Measurements from ENCODE around the gene POLE3. TPM values are rescaled to one million over a fixed set of nuclear protein-coding genes. Genes with fewer than 3 reads are reported as not detected.
"Not testable (repeated sequence)": the region's sequence is repeated elsewhere in the genome, so short reads cannot be mapped to it uniquely, and the experiment has no call there.

Gene POLE3
- total and polyA plus RNA-seq, 9 of the 15 experiments (the other 6 are each of a cell fraction or from before 2014, with no cell fraction given), result 52.6 to 179 (median 110) TPM

DNA sequence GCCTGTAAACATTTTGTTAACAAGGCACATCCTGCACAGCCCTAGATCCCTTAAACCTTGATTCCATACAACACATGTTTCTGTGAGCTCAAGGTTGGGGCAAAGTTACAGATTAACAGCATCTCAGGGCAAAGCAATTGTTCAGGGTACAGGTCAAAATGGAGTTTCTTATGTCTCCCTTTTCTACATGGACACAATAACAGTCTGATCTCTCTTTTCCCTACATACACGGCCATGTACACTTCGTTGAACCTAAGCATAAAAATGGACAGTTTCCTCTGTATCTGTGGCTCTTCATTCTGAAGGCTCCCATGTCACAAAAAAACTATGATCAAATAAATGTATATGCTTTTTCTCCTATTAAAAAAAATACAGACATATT, 30.7 kb downstream of the POLE3 start:
- H3K79me2 ChIP-seq (ENCODE audit: control insufficient read depth, insufficient read depth, low read length); CTCF ChIA-PET (ENCODE audit: low intra/inter-chr PET ratio); BruUV-seq (replicated peaks); intact Hi-C loops (cut with micrococcal nuclease); H3K9me1 ChIP-seq (ENCODE audit: control insufficient read depth, insufficient read depth, low read length); in situ Hi-C loops (cut with MboI); FAIRE-seq; H4K20me1 ChIP-seq (replicated peaks; ENCODE audit: control insufficient read depth, insufficient read depth, low read length); DNase-seq (ENCODE audit: extremely low read depth in 1 of 4, low spot score in 3 of 4); H3K27me3 ChIP-seq (ENCODE audit: control insufficient read depth in 2 of 2, insufficient read depth in 2 of 2, low read length in 2 of 2); ATAC-seq; H3K4me2 ChIP-seq (ENCODE audit: insufficient read depth, low read length); H3K9ac ChIP-seq (ENCODE audit: insufficient read depth in 1 of 2, low read depth in 2 of 2, low read length in 2 of 2); H3K36me3 ChIP-seq (ENCODE audit: control insufficient read depth, insufficient read depth, low read length); H3K4me3 ChIP-seq; H3K9me3 ChIP-seq (replicated peaks; ENCODE audit: control insufficient read depth, insufficient read depth, low read depth, low read length): not testable (repeated sequence)
- peak overlapping the region; percentile 74; the same call in 1 of the 2 replicates for H2AFZ ChIP-seq (ENCODE audit: low read depth, low read length)
- H3K4me1 ChIP-seq (replicated peaks in 1 of 2; ENCODE audit: control insufficient read depth in 2 of 2, insufficient read depth in 2 of 2, low read length in 2 of 2), result peaks cover 19 to 27% of the 10 kb centered on the region in 2 experiments; a peak in 4 of 5 replicates
- WGBS (ENCODE audit: insufficient coverage, low coverage, missing lambda C conversion rate), result 21% methylated on average over 2 of the region's 2 CpGs
- peak overlapping the region; percentile 13; the same call in 1 of the 3 replicates for H3K27ac ChIP-seq (ENCODE audit: extremely low read depth, low read depth, low read length)
- POLR2A ChIA-PET, result interaction anchor here (0.7 kb wide), 1 partner anchor 10 kb away, joined by 3 read pairs; no protein-coding TSS in a partner anchor
- TF ChIP-seq ZNF766 (CRISPR knock-in tag; conservative IDR thresholded peaks at IDR 0.05), result peak; percentile 60; the same call in 1 of the 2 replicates
- TF ChIP-seq ZNF584 (CRISPR knock-in tag; IDR thresholded peaks at IDR 0.05; ENCODE audit: low read depth), result peak; percentile 62; the same call in 1 of the 2 replicates
- TF ChIP-seq PTRF (tag; IDR thresholded peaks at IDR 0.05), result peak; percentile 83
- 0 out of 2 replicates have a peak, but pooled peaks have one; percentile 45 for TF ChIP-seq ZNF197 (CRISPR knock-in tag; IDR thresholded peaks at IDR 0.05; ENCODE audit: low read depth)
- TF ChIP-seq, protein P1, sequence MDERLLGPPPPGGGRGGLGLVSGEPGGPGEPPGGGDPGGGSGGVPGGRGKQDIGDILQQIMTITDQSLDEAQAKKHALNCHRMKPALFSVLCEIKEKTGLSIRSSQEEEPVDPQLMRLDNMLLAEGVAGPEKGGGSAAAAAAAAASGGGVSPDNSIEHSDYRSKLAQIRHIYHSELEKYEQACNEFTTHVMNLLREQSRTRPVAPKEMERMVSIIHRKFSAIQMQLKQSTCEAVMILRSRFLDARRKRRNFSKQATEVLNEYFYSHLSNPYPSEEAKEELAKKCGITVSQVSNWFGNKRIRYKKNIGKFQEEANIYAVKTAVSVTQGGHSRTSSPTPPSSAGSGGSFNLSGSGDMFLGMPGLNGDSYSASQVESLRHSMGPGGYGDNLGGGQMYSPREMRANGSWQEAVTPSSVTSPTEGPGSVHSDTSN (CRISPR knock-in tag; IDR thresholded peaks at IDR 0.05; ENCODE audit: low read depth), result not testable (repeated sequence)
- TF ChIP-seq, protein P1 (tag; conservative IDR thresholded peaks at IDR 0.05; ENCODE audit: low read depth), result 0 out of 2 replicates have a peak, but pooled peaks have one; percentile 39
- TF ChIP-seq PTTG1 (tag; IDR thresholded peaks at IDR 0.05; ENCODE audit: low read depth), result peak; percentile 91
- peak; percentile 48; the same call in 1 of the 2 replicates for TF ChIP-seq ZNF239 (CRISPR knock-in tag; IDR thresholded peaks at IDR 0.05)
- TF ChIP-seq, protein P2, sequence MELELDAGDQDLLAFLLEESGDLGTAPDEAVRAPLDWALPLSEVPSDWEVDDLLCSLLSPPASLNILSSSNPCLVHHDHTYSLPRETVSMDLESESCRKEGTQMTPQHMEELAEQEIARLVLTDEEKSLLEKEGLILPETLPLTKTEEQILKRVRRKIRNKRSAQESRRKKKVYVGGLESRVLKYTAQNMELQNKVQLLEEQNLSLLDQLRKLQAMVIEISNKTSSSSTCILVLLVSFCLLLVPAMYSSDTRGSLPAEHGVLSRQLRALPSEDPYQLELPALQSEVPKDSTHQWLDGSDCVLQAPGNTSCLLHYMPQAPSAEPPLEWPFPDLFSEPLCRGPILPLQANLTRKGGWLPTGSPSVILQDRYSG (tag; conservative IDR thresholded peaks at IDR 0.05; ENCODE audit: low read depth), result peak; percentile 88
- TF ChIP-seq, protein P3, sequence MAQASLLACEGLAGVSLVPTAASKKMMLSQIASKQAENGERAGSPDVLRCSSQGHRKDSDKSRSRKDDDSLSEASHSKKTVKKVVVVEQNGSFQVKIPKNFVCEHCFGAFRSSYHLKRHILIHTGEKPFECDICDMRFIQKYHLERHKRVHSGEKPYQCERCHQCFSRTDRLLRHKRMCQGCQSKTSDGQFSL (CRISPR knock-in tag; IDR thresholded peaks at IDR 0.05), result not testable (repeated sequence)
- TF ChIP-seq, protein P3 (tag; IDR thresholded peaks at IDR 0.05), result peak in 1 of 2 experiments; percentile 87; a peak in 2 of 4 replicates
- peak; percentile 75; the same call in 1 of the 2 replicates for TF ChIP-seq PYGO2 (tag; IDR thresholded peaks at IDR 0.05)
- TF ChIP-seq, protein P4, sequence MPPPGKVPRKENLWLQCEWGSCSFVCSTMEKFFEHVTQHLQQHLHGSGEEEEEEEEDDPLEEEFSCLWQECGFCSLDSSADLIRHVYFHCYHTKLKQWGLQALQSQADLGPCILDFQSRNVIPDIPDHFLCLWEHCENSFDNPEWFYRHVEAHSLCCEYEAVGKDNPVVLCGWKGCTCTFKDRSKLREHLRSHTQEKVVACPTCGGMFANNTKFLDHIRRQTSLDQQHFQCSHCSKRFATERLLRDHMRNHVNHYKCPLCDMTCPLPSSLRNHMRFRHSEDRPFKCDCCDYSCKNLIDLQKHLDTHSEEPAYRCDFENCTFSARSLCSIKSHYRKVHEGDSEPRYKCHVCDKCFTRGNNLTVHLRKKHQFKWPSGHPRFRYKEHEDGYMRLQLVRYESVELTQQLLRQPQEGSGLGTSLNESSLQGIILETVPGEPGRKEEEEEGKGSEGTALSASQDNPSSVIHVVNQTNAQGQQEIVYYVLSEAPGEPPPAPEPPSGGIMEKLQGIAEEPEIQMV (tag; conservative IDR thresholded peaks at IDR 0.05; ENCODE audit: low read depth), result peak; percentile 70
